GM18861 (cell line): ENCODE data around the gene LPP.

ENCODE experiments used
- ATAC-seq: cut with Tn5 transposase; IDR thresholded peaks from one replicate; pipeline ENCODE4 v1.9.1; 2021; ENCODE audit not compliant: unreplicated experiment

LPP gene

DNA sequence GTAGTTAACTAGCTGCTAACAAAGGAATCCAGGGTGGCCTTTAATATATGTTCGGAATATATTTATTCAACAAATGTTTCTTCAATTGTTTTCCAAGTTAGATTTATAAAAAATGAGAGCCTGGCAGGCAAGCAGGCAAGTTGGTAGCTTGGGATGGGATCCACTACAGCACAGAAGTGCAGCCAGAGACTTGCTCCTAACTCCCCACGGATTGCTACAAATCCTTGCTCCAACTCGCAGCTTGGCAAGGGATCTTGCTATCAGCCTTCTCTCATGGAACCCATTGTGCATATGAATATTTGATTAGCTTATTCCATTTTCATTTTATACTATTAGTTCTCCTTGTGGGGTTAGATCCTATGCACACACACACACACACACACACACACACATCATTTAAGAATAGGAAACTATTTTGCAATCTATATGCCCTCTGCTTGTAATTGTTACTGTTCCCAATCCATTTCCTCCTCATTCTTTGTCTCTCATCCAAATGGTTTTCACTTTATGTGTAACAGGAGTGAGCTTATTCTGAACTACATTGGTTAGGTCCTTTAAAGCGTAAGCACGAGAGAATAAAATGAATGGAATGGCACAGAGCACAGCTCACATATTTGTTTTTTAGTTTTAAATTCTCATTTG is 505.6 kb downstream of the LPP start:
- ATAC-seq = no peak

DNA sequence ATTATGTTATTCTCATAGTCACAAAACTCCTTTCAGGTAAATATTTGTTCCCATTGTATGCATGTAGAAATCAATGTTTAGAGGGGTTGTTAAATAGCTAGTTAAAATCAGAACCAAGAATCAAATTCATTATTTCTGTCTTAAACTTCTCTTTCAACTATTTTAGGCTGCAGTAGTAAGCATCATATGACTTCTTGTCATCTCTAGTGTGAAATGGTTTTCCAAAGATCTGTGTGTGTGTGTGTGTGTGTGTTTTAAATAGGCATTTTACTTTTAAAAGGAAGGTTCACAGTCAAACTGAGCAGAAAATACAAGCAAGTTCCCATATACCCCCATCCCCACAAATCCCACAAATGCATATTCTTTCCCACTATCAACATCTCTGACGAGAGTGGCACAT is 506.5 kb downstream of the LPP start:
- no peak for ATAC-seq

DNA sequence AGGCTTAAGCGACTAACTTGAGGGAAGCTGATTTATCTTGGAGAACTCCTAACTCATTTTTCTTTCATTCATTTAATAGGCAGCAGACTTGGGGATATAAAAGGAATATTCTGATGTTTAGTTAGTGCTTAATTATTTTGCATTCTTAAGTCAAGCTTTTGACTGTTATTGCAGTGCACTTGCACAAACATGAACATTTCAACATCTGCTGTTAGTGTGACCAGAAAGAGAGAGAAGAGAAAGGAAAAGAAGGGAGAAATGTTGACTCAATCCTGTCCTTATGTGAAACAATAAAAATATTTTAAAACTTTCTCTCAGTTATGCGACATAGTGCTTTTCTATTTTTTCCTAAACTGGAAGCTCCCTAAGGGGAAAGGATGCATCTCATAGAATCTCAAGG is 507.8 kb downstream of the LPP start:
- no peak for ATAC-seq

DNA sequence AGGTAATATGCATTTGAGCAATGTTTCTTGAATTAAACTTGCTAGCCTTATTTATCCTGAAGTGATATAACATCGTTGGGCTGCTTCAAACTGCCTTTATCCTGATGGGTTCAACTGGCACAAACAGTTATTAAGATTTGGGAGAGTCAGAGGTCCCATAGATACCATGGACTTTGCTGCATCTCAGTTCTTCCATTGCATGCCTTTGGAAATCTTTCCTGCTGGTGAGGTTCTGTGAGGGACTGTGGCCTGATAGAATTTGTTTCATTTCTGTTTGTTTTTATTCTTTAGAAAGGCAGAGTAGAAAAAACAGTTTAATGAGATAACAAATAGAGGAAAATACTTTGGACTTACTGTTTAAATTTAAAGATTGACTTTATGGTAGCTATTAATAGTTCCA is 508.3 kb downstream of the LPP start:
- no peak for ATAC-seq

DNA sequence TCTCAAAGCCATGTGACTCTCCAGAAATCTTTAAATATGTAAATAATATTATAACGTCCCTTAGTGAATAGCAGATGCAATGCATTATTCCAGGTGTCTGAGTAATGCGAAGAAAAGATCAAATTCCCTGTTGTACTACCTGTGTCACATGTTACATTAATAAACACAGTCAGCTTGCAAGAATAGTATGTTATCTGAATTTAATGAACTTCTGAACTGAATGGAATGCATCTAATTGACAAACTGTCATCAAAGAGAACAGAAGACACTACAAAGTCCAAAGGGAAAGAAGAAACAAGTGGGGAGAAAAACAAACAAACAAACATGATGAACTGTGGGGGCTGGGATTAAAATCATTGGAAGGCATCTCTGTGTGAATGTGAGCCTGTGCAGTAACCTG is 508.8 kb downstream of the LPP start:
- ATAC-seq = no peak

DNA sequence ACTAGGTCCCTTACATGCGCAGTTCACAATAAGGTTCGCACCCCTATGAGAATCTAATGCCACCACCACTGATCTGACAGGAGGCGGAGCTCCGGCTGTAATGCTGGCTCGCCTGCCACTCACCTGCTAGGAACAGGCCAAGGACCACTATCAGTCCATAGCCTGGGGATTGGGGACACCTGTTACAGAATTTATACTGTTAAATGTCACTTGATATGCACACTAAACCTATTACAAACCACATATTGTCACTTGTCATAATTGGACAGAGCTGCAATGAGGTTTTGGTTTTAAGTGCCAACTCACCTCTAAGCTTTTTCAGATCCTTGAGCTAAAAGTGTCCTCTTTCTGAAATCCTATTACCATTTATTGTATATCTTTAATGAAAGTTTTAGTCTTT is 509.9 kb downstream of the LPP start:
- no peak for ATAC-seq

DNA sequence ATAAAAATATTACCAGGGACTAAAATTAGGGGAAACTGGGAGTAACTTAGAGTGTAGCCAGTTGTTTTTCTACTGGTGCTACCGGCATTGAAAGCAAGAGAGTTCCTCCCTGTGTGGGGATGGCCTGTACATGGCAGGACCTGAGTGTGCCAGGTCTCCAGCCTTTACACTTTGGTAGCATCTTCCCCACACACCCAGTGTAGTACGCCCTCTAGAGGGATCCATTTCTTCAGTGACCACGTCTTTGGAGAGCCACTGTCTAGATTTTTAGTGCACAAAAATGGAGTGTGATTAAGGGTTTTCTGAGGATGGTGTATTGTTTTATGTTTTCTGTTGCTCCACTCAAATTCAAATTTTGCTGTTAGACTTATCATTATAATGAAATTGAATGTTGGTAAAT is 510.8 kb downstream of the LPP start:
- ATAC-seq = no peak

DNA sequence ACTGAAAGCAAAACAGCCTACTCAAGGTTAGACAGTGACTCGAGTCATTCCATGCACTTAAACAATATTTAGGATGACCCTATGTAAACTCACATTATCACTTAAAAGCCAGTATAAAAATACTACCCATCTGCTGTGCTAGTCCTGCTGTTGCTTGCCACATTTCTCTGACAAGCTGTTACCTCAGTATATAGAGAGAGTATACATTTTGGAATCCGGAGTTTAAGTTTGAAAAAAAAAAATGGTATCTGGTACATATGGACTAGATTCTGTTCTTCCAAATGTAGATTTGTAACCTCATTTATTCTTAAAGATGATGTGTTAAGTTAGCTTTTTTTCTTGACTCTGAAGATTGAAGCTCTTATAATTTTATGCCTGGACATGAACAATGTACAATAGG is 514.0 kb downstream of the LPP start:
- no peak for ATAC-seq

DNA sequence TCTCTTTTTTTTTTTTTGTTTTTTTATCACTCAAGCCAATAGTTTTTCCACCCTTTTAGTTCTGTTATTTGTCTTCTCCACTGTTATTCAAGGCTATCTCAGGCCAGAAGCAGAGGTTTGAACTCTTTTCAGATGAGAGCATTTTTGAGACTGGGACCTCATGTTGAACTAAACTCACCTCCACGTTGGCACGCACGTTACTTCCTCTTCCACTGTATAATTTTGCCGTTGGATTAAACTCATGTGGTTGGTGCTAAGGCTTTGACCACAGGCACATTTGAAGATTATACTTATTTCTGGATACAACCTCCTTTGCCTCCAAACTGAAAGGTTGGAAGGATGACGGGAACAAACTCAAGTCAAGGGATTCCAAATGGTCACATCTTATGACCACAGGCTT is 516.5 kb downstream of the LPP start:
- no peak for ATAC-seq

DNA sequence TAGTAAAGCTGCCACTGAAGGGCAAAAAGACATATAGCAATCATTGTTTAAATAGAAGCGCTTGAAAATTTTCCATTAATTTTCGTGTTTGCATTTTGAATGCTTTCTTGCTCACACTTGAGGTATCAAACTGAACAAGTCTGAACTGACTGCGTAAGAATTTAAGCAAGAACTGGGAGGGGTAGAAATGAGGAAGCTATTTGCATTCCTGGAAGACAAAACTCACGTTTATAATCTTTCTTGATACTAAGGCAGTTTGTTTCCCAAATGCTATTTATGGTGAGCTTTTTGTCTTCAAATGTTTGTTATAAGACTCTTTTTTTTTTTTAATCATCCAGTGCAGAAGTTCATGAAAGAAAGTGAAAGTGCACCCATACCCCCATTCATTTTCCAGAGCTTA is 518.0 kb downstream of the LPP start:
- ATAC-seq = no peak

DNA sequence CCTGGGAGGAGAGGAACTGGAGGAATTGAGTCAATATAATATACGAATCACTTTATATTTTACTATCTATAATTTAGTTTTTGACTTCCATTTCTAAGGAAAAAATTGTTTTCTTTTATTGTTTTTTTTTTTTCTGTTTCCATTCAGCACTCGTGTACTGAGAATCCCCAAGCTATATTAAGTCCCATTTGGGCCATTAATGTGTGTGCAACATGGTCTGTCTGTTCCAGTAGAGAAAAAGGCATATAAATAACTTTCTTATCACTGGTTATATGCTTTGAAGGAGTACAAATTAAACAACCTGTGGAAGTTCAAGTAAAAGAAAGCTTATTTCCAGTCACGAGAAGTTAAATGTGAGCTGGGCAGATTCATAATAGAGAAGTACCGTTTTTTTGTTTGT is 518.9 kb downstream of the LPP start:
- no peak for ATAC-seq

DNA sequence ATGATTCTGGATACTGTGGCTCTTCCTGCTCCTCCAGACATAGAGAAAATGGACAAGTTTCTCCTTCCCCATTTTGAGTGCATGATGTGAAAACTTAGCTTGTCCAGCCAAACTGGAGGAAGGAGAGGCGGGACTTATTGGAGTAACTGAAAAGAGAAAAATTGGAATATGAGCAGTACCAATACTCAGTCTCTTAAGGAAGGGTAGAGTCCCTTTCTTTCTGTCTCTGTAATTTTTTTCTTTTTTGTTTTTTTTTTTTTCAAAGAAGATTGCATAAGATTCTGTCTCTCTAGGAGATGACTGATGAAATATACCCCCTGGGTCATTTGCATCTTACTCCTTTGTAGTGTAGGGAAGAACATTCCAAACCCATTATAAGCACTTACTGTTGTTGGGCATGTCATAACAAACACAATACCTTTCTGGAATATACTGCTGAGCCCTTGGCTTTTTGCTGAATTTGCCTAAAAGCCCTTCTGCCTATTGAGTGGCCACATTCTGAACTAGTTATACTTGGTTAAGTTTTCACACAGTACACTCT is 519.8 kb downstream of the LPP start:
- no peak for ATAC-seq

DNA sequence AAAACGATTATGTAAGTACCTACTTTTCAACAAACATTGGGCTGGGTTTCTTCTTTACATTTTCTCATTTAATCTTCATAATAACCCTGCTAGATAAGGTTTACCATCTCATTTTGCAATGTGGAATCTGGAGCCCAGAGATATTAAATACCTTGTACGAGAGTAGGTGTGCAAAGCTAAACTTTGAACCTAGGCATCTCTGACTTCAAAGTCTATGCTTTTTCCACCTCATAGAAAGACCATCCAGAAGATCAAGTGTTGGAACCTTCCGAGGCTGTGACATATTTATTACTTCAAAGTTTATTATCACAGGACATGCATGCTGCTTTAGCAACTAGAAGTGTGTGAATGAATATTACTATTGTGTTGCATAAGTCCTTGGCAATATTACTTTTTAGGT is 520.6 kb downstream of the LPP start:
- no peak for ATAC-seq

DNA sequence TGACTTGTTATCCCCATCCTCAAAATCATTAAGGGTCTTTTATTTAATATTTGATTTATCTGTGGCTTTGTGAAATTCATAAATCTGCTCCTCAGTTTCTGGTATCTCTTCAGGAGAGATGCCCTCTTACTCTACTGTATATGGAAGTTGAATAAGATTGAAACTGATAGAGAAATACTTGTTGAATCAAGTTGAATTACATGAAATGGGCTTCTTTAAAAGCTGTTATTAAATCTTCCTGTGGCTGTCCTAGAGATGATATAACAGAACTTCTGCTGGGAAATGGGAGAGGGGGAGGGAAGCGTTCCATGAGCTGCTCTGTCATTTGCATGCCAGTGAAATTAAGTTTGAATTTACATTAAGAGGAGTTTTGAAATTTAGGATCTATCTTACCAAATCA is 523.4 kb downstream of the LPP start:
- no peak for ATAC-seq

DNA sequence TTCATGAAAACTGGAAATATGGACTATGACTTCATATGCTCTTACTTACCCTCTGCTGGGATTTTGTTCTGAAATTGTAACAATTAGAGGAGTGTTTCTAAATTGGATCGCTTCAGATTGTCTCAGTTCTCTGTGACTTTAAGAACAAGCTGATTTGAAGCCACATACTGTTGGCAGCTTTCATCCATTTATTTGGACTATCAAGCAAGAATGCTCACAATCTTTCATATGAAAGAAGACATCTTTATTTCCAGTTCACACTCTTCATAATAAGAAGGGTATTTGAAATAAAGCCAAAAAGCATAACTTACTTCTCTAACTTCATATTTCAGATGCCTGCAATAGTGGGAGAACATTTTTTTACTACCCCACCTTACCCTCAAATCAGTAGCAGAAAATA is 526.2 kb downstream of the LPP start:
- no peak for ATAC-seq

DNA sequence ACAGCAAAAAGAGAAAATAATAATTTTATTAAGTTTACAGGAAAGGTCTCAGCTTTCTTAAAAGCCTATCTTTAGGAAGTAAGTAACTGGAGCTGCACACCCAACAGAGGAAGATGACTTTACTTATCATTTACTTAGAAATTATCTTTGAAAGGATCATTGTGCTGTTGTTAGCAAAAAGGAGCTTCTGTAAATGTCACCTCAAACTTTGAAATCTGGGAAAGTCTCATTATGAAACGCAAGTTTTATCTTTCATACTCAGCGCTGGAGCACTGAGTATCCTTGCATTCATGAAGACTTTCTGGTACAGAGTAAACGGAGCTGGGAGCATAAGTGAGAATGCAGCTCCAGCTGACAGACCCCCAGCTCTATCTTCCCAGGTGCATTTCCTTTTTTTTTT is 526.6 kb downstream of the LPP start:
- no peak for ATAC-seq

DNA sequence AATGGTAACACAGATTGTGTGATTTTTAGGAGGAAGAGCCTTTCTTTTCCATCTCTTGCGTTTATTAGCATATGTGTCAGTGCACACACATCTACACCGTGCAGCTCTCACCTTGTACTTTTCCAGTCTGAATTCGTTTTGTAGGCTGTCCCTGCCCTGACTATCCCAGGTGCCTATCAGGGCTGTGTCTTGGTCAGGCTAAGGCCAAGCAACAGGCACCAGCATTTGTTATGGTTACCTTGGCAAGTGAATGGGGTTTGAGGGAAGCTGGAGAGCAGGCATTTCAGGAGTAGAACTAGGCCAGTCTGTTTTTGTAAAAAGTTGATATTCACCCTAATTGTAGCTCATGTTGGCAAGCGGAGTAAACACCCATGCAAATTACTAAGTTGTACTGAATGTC is 528.4 kb downstream of the LPP start:
- ATAC-seq = no peak

DNA sequence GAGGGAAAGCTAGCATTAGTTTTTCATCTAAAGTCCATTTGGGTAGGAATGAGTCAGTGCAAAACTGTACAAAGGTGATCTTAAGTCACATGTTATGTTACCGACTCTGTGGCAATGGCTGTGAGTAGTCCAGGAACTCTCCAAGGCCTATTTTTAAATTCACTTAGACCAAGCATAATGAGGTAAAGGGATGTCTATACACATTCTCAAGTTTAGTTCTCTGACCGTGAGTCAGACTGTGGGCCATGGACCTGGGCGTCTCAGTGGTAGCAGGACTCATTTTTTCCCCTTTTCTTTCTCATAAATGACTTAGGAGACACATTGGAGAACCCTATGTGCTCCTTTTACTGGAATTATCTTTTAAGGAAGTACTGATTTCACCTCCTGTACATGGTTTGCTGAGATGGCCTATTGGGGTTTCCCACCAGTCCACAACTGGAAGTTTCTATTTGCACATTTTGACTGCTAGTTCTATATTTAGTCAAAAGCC is 529.1 kb downstream of the LPP start:
- ATAC-seq = no peak

DNA sequence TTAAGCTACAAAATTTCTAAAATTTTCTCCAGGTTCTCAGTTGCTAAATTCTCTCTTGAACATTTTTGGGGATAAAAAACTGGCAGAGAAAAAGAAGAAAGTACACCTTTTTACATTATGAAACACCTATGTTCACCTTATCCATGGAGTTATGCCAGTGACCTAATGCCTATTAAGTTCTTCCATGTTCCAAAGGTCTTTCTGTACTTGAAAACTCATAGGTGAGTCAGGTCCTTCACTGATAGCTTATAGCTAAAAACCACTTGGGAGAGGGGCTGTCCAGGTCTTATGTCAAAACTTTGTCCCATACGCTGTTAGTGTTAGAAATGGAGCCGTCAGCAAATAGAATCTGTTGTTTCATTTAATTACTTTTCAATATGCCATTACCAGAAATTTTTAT is 530.3 kb downstream of the LPP start:
- no peak for ATAC-seq

DNA sequence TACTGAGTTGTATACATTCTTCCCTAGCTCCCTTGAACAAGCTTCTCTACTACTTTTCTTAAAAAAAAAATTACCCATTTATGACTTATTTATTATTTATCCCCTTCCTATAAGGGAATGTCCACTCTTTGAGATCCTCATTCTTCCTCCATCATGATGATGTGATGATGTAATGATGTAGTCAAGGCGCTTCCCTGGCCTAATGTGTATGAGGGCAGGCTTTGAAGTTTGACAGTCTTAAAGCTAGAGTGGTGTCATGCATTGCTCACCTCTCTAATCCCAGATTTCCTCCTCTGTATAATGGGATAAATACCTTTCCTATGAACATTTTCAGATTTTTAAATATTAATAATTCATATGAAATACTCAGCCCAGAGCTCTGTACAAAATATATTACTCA is 531.8 kb downstream of the LPP start:
- no peak for ATAC-seq

DNA sequence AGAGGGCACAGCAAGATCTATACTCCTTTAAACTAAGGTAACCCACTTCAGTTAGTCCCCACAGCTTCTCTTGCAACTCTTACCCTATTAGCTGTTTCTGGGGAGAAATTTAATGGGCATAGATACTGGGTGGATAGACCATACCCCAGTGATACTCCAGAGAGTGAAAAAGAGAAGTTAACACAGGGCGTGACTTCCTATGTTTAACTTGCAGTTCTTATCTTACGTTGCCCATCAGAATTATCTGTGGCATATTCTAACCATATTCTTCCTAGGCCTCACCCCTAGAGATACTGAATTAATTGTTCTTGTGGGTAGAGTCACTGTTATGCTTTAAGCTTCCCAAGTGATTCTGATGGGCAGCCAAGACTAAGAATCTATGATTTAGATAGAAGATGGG is 532.4 kb downstream of the LPP start:
- ATAC-seq = no peak

DNA sequence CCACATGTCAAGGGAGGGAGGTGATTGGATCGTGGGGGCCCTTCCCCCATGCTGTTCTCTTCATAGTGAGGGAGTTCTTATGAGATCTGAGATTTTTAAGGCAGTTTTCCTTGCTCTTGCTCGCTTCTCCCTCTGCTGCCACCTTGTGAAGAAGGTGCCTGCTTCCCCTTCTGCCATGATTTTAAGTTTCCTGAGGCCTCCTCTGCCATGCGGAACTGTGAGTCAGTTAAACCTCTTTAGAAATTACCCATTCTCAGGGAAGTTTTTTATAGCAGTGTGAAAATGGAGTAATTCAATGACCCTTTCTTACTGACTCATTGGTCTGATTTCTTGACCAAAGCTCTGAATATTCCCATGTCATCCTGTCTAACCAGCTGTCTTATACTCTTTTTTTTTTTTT is 533.4 kb downstream of the LPP start:
- no peak for ATAC-seq

DNA sequence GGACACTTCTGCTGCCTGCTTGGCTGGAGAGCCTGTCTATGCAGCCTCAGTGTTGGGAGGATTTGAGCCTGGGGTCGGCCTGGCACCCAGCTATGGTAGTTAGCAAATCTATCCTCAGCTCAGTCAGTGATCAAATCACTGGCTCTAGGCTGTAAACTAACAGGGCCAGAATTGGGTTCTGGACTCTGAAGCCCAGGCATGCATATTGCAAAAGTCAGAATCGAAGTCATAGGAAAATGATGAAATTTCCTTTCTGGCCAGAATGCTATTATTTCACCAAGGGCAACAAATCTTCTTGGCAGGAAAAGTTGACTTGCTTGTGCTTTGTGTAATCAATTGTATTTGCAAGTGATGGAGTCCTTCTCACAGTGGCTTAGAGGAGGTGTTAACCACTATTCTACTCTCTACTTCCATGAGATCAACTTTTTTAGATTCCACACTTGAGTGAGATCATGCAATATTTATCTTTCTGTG is 535.2 kb downstream of the LPP start:
- ATAC-seq = no peak
